Measurements from ENCODE around the gene LHFPL2. TPM values are rescaled to one million over a fixed set of nuclear protein-coding genes. Genes with fewer than 3 reads are reported as not detected.
A peak's percentile ranks its signal among the peaks of the same experiment; 100 is the strongest.

The LHFPL2 gene
- total and polyA plus RNA-seq, 2 donors from 2014 or later, result 1.8 to 12.6 TPM

DNA sequence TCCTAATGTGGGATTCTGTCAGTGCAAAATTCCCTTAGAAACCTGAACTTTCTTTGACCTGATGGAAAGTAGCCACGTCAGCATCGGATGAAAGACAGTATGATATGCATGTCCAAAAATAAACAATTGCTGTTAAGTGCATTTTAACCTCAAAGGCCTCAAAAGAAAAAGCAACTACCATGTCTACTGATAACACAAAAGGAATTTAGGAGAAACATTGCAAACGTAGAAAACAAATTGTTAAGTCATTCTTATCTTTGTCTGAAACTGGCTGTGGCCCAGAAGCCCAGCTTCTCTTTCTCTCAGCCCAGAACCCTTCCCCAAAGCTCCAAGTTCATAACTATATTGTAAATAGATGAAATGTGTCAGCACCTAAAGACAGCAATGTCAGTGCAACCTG is 11.1 kb upstream of the LHFPL2 start:
- no peak for TF ChIP-seq CTCF (IDR thresholded peaks at IDR 0.05; ENCODE audit: borderline replicate concordance, extremely low read depth, insufficient read depth)
- Histone ChIP-seq H3K36me3 (ENCODE audit: control insufficient read depth in 2 of 3, insufficient read depth in 3 of 3, low read length in 3 of 3) (no peaks in the 10 kb centered on the region), H3K4me1 (ENCODE audit: control insufficient read depth in 2 of 3, insufficient read depth in 2 of 3, low read depth in 1 of 3, low read length in 3 of 3) (peaks cover 0 to 2% (median 0%) of the 10 kb centered on the region in 3 donors), H3K9me3 (ENCODE audit: control insufficient read depth in 2 of 3, insufficient read depth in 1 of 3, low read length in 3 of 3) (no peaks in the 10 kb centered on the region), H3K9ac (ENCODE audit: low read length in 3 of 3) (no peak overlapping the region), H3K27me3 (ENCODE audit: control insufficient read depth, insufficient read depth, low read length) (no peaks in the 10 kb centered on the region), H3K27ac (ENCODE audit: low read depth in 2 of 2, low read length in 2 of 2) (no peak overlapping the region), H3K4me3 (ENCODE audit: low read length in 3 of 3) (no peak overlapping the region)
- FAIRE-seq (no peak), DNase-seq (peak in 1 of 5 donors; percentile 73)
- intact Hi-C loops (cut with DNase I), result no loop called here

GRCh38 chr5:78659114-78659513 is 10.5 kb upstream of the LHFPL2 start:
- DNase-seq, result no peak
- H3K9me3 ChIP-seq (ENCODE audit: control insufficient read depth in 2 of 3, insufficient read depth in 1 of 3, low read length in 3 of 3), result no peaks in the 10 kb centered on the region
- H3K4me3 ChIP-seq (ENCODE audit: low read length in 3 of 3), result no peak overlapping the region
- H3K36me3 ChIP-seq (ENCODE audit: control insufficient read depth in 2 of 3, insufficient read depth in 3 of 3, low read length in 3 of 3), result no peaks in the 10 kb centered on the region
- H3K9ac ChIP-seq (ENCODE audit: low read length in 3 of 3), result no peak overlapping the region
- no peak overlapping the region for H3K27ac ChIP-seq (ENCODE audit: low read depth in 2 of 2, low read length in 2 of 2)
- no peak for TF ChIP-seq CTCF (IDR thresholded peaks at IDR 0.05; ENCODE audit: borderline replicate concordance, extremely low read depth, insufficient read depth)
- intact Hi-C loops (cut with DNase I), result no loop called here
- H3K4me1 ChIP-seq (ENCODE audit: control insufficient read depth in 2 of 3, insufficient read depth in 2 of 3, low read depth in 1 of 3, low read length in 3 of 3), result peaks cover 0 to 2% (median 0%) of the 10 kb centered on the region in 3 donors
- FAIRE-seq, result no peak
- H3K27me3 ChIP-seq (ENCODE audit: control insufficient read depth, insufficient read depth, low read length), result no peaks in the 10 kb centered on the region

- TF ChIP-seq CTCF (IDR thresholded peaks at IDR 0.05; ENCODE audit: borderline replicate concordance, extremely low read depth, insufficient read depth), result no peak
- intact Hi-C loops (cut with DNase I), result no loop called here
- FAIRE-seq, result no peak
Measured at GRCh38 chr5:78657201-78657600, 8.6 kb upstream of the LHFPL2 start.

DNA sequence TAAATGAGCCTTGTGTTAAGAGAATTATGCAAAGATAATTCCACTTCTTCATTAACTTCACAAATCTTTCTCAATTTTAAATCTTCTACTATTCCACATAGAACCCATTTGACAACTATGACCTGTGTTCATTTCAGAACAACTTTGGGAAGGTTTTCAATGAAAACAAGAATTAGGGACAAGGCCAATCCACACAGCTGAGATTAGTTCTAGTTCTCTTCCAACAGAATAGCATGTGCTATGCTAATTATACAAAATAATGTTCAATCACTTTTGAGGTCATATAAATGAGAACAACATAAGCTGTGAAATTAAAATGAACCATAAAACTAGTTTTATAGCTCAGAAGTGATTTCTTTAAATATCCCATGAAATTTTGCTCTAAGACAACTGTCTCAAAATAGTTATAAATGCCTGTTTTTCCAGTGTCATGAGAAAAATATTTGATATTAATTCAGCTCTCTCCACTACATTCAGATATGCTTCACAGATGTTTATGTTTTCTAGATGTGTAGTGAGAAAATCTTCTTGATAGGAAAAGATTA is 7.2 kb upstream of the LHFPL2 start:
- Histone ChIP-seq H3K9me3 (ENCODE audit: control insufficient read depth in 2 of 3, insufficient read depth in 1 of 3, low read length in 3 of 3) (no peaks in the 10 kb centered on the region), H3K4me3 (ENCODE audit: low read length in 3 of 3) (no peak overlapping the region), H3K27ac (ENCODE audit: low read depth in 2 of 2, low read length in 2 of 2) (no peak overlapping the region), H3K4me1 (ENCODE audit: control insufficient read depth in 2 of 3, insufficient read depth in 2 of 3, low read depth in 1 of 3, low read length in 3 of 3) (peaks cover 0 to 2% (median 0%) of the 10 kb centered on the region in 3 donors), H3K27me3 (ENCODE audit: control insufficient read depth, insufficient read depth, low read length) (no peaks in the 10 kb centered on the region), H3K36me3 (ENCODE audit: control insufficient read depth in 2 of 3, insufficient read depth in 3 of 3, low read length in 3 of 3) (no peaks in the 10 kb centered on the region), H3K9ac (ENCODE audit: low read length in 3 of 3) (no peak overlapping the region)
- intact Hi-C loops (cut with DNase I), result no loop called here
- DNase-seq (no peak), FAIRE-seq (no peak)
- TF ChIP-seq CTCF (IDR thresholded peaks at IDR 0.05; ENCODE audit: borderline replicate concordance, extremely low read depth, insufficient read depth), result no peak

More at GRCh38 chr5:78657201-78657600, 8.6 kb upstream of the LHFPL2 start:
- no peaks in the 10 kb centered on the region for H3K9me3 ChIP-seq (ENCODE audit: control insufficient read depth in 2 of 3, insufficient read depth in 1 of 3, low read length in 3 of 3)
- peaks cover 0 to 2% (median 0%) of the 10 kb centered on the region in 3 donors for H3K4me1 ChIP-seq (ENCODE audit: control insufficient read depth in 2 of 3, insufficient read depth in 2 of 3, low read depth in 1 of 3, low read length in 3 of 3)
- no peak for DNase-seq
- no peak overlapping the region for H3K9ac ChIP-seq (ENCODE audit: low read length in 3 of 3)
- H3K36me3 ChIP-seq (ENCODE audit: control insufficient read depth in 2 of 3, insufficient read depth in 3 of 3, low read length in 3 of 3), result no peaks in the 10 kb centered on the region
- no peak overlapping the region for H3K27ac ChIP-seq (ENCODE audit: low read depth in 2 of 2, low read length in 2 of 2)
- H3K4me3 ChIP-seq (ENCODE audit: low read length in 3 of 3), result no peak overlapping the region
- no peaks in the 10 kb centered on the region for H3K27me3 ChIP-seq (ENCODE audit: control insufficient read depth, insufficient read depth, low read length)

All from kidney (tissue), 14 donors.